ENCODE data around the gene TARM1. TPM values are rescaled to one million over a fixed set of nuclear protein-coding genes. Genes with fewer than 3 reads are reported as not detected.

TARM1 gene
- total RNA-seq, 1 donor from 2014 or later, result not detected

DNA sequence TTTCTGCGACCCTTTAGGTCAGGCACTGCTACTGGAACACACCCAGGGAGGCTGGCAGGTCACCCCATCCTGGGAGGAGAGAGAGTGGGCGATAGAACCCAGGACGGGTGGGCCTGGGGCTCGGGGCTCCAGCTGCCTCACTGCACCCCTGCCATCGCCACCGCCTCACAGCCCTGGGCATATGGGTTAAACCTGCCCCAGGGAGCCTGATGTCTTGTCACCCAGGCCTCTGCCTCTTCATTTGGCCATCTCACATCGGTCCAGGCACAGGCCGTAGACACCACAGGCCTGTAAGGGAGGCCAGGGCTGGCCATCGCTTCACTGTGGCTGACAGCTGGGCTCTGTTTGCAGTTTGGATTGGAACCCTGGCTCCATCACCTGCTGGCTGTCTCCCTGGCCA lies 44.5 kb upstream of the TARM1 start:
- Mint-ChIP-seq H3K4me1 (ENCODE audit: low read depth) (no peaks in the 10 kb centered on the region), H3K27me3 (ENCODE audit: low read depth) (no peaks in the 10 kb centered on the region), H3K4me3 (ENCODE audit: unreplicated experiment) (no peak overlapping the region), H3K27ac (ENCODE audit: unreplicated experiment) (no peak overlapping the region), H3K36me3 (ENCODE audit: low read depth) (peaks cover 20% of the 10 kb centered on the region), H3K9me3 (ENCODE audit: low read depth) (no peaks in the 10 kb centered on the region)
- TF ChIP-seq, protein P1, sequence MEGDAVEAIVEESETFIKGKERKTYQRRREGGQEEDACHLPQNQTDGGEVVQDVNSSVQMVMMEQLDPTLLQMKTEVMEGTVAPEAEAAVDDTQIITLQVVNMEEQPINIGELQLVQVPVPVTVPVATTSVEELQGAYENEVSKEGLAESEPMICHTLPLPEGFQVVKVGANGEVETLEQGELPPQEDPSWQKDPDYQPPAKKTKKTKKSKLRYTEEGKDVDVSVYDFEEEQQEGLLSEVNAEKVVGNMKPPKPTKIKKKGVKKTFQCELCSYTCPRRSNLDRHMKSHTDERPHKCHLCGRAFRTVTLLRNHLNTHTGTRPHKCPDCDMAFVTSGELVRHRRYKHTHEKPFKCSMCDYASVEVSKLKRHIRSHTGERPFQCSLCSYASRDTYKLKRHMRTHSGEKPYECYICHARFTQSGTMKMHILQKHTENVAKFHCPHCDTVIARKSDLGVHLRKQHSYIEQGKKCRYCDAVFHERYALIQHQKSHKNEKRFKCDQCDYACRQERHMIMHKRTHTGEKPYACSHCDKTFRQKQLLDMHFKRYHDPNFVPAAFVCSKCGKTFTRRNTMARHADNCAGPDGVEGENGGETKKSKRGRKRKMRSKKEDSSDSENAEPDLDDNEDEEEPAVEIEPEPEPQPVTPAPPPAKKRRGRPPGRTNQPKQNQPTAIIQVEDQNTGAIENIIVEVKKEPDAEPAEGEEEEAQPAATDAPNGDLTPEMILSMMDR (IDR thresholded peaks at IDR 0.05), result no peak
- no peak for DNase-seq (ENCODE audit: low spot score)

DNA sequence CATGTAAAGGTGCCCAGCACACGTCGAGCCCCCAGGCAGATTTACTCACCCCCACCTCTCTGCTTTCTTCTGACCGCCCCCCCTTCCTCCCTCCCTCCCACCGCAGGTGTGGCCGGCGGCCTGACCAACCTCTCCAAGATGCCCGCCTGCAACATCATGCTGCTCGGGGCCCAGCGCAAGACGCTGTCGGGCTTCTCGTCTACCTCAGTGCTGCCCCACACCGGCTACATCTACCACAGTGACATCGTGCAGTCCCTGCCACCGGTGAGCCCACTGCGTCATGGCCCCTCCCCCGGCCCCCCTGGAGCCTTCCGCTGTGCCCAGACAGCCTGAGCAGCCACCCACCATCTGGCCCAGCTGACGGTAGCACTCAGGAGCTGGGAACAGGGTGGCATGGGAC lies 43.2 kb upstream of the TARM1 start:
- no peak overlapping the region for H3K27ac Mint-ChIP-seq (ENCODE audit: unreplicated experiment)
- no peaks in the 10 kb centered on the region for H3K4me1 Mint-ChIP-seq (ENCODE audit: low read depth)
- TF ChIP-seq, protein P1 (IDR thresholded peaks at IDR 0.05), result no peak
- no peak for DNase-seq (ENCODE audit: low spot score)
- no peaks in the 10 kb centered on the region for H3K27me3 Mint-ChIP-seq (ENCODE audit: low read depth)
- no peaks in the 10 kb centered on the region for H3K9me3 Mint-ChIP-seq (ENCODE audit: low read depth)
- peaks cover 17% of the 10 kb centered on the region for H3K36me3 Mint-ChIP-seq (ENCODE audit: low read depth)
- H3K4me3 Mint-ChIP-seq (ENCODE audit: unreplicated experiment), result no peak overlapping the region

DNA sequence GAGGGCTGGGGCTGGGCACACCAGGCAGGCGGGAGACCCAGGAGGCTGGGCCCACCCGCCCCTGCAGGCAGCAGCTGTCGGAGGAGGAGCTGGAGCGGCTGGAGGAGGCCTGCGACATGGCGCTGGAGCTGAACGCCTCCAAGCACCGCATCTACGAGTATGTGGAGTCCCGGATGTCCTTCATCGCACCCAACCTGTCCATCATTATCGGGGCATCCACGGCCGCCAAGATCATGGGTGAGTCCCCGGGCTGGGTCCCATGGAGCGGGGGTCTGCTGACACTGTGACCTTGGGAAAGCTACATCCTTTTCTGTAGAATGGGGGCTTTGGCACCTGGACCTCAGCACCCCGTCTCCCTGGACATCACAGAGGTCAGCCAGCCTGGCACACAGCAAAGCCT lies 42.5 kb upstream of the TARM1 start:
- Mint-ChIP-seq H3K9me3 (ENCODE audit: low read depth) (no peaks in the 10 kb centered on the region), H3K27ac (ENCODE audit: unreplicated experiment) (no peak overlapping the region), H3K4me1 (ENCODE audit: low read depth) (no peaks in the 10 kb centered on the region), H3K4me3 (ENCODE audit: unreplicated experiment) (no peak overlapping the region), H3K36me3 (ENCODE audit: low read depth) (peaks cover 16% of the 10 kb centered on the region), H3K27me3 (ENCODE audit: low read depth) (no peaks in the 10 kb centered on the region)
- no peak for DNase-seq (ENCODE audit: low spot score)
- TF ChIP-seq, protein P1 (IDR thresholded peaks at IDR 0.05), result no peak

DNA sequence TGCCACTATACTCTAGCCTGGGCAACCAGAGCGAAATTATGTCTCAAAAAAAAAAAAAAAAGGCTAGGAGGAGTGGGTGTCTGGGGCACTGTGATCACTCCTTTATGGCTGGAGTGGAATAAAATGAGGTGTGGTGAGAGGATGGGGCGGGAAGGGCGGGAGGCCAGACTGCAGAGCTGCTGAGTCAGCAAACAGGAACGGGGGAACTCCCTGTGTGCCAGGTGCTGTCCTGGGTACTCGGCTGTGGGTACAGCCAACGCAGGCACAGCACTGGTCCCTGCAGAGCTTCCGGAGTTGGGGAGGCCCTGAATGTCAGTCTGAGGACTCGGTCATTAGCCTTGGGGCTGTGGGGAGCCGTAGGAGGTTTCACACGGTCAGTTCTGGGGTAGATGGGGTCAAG lies 40.1 kb upstream of the TARM1 start:
- Mint-ChIP-seq H3K27me3 (ENCODE audit: low read depth) (no peaks in the 10 kb centered on the region), H3K4me1 (ENCODE audit: low read depth) (peaks cover 10% of the 10 kb centered on the region), H3K27ac (ENCODE audit: unreplicated experiment) (no peak overlapping the region), H3K9me3 (ENCODE audit: low read depth) (no peaks in the 10 kb centered on the region), H3K4me3 (ENCODE audit: unreplicated experiment) (no peak overlapping the region), H3K36me3 (ENCODE audit: low read depth) (peaks cover 13% of the 10 kb centered on the region)
- TF ChIP-seq, protein P1 (IDR thresholded peaks at IDR 0.05), result no peak
- no peak for DNase-seq (ENCODE audit: low spot score)

DNA sequence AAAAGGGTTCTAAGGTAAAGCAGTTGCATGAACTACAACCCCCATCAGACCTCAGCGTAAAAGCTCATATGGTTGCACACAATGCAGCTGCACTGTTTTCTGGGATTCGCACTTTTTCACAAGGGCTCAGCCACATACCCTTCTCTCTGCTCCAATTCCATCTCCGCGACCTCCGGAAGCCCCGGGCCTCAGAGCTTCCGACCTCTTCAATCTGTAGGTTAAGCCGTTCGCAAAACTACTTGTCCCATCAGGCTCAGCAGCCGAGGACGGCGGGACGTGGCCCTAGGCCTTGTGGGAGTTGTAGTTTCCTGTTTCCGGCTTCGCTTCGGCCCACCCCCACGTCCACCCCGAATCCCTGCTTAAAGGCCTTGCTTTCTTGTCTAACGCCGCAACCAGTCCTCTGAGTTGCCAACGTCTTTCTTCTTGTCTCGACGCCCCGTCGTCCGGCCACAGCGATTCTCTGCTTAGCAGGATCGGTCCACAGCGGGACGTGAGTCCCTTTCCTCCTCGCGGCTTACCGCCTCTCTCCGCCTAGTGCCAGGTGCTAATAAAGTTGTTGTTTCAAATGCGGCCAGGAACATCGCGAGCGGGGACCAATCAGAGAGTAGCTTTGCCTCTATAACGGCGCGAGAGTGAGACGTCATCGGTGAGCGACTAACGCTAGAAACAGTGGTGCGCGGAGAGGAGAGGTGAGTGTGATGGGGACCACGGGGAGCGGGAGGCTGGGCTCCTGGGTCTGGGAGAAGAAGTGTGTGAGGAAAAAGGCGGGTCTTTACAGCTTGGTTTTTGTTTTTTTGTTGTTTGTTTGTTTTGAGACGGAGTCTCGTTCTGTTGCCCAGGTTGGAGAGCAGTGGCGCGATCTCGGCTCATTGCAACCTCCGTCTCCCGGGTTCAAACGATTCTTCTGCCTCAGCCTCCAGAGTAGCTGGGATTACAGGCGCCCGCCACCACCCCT lies 34.2 kb upstream of the TARM1 start, which contains the start of the genes PRPF31 and TFPT:
Gene PRPF31 (plus strand): TSS at position 646 of the 955 bp plus-strand sequence. CDS start 2,525 bp downstream, outside the sequence.
Gene TFPT (minus strand): TSS at position 549 of the 955 bp plus-strand sequence. CDS start 388 bp downstream, at position 161.
- Mint-ChIP-seq H3K36me3 (ENCODE audit: low read depth) (peaks cover 6% of the 10 kb centered on the region), H3K27me3 (ENCODE audit: low read depth) (no peaks in the 10 kb centered on the region)
- TF ChIP-seq, protein P1 (IDR thresholded peaks at IDR 0.05), result peak; percentile 8

More for the DNA sequence above, 34.2 kb upstream of the TARM1 start, which contains the start of the genes PRPF31 and TFPT:
- Mint-ChIP-seq H3K4me3 (ENCODE audit: unreplicated experiment) (peak within 1 kb of the TSS; percentile 85), H3K4me1 (ENCODE audit: low read depth) (peaks cover 32% of the 10 kb centered on the region), H3K9me3 (ENCODE audit: low read depth) (no peaks in the 10 kb centered on the region), H3K27ac (ENCODE audit: unreplicated experiment) (peak within 1 kb of the TSS; percentile 96)
- no peak for DNase-seq (ENCODE audit: low spot score)
